ENCODE results near the gene PDZRN4.

PDZRN4 gene

DNA sequence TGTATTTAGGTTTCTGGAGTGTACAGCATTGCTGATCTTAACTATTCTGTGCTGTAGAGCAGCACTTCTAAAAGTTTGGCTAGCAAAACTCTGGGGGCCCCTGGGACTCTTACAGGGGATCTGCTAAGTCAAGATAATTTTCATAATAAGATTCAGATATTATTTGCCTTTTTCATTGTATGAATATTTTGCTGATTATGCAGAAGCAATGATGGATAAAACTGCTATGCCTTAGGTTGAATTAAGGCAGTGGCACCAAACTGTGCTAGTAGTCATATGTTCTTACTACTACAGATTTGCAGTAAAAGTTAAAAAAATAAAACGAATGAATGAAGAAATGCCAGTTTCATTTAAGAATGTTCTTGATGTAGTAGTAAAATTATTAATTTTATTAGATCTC, 160.1 kb downstream of the PDZRN4 start:
- DNase-seq (ENCODE audit: low read depth in 1 of 2, low spot score in 1 of 2): no peak

DNA sequence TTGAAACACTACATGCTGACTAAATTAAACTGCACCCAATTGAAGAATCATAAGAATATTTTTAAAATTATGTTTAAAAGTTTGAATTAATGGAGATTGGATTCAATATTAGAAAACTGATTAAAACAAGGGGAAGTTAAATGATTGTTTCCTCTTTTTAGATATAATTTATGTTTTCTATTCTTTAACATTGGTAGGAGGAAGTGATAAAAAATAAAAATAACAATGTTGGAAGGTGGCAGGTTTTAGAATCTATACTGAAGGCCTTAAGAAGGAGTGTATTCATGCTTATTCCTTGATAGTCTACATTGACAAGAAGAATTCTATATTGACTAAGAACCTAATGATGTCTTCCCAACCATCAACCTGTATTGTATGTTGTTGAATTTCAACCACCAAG, 168.1 kb downstream of the PDZRN4 start:
- no peak for DNase-seq (ENCODE audit: low read depth in 1 of 2, low spot score in 1 of 2)

DNA sequence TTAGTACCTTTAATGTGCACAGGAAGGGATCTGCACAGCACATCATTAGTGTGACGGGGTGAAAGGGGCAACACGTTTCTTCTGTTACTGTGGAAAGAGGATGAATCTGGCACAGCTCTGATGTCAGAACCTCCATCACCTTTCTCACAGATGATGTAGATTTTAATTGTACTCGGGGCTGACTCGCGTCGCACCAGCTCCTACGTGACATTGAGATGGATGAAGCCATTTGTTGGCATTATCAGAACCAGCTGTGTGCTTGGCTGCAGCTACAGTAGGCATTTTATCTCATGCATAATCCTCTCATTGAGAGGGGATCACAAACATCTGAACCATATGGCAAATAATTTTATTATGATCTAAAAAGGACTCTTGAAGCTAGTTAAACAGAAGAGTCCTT, 173.6 kb downstream of the PDZRN4 start:
- DNase-seq (ENCODE audit: low read depth in 1 of 2, low spot score in 1 of 2): no peak

DNA sequence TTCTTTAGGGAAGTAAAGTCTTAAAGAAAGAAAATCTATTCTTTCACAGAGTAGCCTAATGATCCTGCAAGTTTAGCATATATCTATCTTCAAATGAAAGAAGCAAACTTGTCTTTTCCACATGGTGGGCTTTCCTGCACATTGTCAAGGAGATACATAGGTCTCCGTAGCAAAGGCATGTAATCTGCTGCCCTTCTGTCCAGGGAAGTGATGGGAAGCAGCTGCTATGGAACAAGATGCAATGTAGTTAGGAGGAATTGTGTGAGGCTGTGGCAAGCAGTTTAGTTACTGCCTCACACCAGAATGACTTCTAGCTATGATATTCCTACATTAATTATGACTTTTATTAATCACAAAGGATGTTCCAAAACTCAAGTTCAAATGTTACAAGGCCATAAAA, 174.4 kb downstream of the PDZRN4 start:
- DNase-seq (ENCODE audit: low read depth in 1 of 2, low spot score in 1 of 2): no peak

DNA sequence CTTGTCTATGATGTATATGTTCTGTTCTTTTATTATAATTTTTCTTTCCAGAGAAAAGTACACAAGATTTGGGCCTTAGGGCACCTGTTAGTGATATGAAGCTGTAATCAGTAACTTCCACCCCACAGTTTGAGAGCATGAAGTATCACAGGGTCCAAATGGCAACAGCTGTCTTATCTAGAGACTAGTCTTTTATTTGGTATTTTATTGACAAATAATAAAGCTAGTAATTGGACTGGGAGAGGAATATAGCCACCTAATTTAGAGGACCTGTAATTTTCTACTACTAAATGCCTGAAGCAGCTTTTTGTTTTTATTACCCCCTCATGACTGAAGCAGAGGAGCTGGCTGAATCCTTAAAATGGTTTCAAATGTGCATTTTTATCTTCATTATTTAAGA, 174.8 kb downstream of the PDZRN4 start:
- no peak for DNase-seq (ENCODE audit: low read depth in 1 of 2, low spot score in 1 of 2)

DNA sequence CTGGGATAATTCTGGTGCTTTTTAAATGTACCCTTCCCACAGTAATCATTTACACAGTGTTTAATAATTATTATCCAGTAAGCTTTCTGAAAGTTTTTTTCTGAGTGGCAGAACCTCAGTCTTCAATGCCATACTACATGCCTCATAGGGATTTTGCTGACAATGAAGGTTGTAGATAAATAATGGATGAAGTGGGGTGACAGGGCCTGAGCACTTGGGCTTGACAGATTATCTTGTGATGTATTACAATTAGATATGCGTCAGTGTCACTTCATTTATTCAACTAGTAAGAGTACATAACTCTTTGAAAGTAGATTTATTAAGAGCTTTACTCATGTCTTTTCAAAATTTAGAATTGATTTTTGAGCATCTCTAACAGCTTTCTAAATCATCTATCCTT, 176.1 kb downstream of the PDZRN4 start:
- no peak for DNase-seq (ENCODE audit: low read depth in 1 of 2, low spot score in 1 of 2)

DNA sequence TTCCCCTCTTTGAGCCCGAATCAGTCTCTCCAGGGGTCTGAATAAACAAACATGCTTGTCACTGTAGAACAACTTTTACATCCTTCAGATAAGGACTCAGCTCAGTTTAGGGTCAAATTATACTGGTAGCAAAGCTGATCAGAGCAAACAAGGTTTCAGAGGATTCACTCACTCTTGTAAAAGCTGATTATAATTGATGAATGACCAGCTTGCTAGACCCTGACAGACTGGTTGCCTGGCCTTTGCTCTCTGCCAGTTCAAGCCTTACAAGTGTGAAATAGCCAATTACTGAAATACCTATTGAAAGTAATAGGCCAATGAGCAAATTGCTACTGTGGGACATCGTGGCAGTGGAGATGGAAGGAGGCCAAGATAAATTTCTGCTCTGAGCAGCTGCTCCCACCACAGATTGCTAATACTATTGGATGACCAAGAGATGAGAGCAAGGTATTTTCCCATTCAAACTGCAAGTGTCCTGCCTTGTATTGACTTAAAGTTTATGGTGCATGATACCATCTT, 177.6 kb downstream of the PDZRN4 start:
- DNase-seq (ENCODE audit: low read depth in 1 of 2, low spot score in 1 of 2): no peak

DNA sequence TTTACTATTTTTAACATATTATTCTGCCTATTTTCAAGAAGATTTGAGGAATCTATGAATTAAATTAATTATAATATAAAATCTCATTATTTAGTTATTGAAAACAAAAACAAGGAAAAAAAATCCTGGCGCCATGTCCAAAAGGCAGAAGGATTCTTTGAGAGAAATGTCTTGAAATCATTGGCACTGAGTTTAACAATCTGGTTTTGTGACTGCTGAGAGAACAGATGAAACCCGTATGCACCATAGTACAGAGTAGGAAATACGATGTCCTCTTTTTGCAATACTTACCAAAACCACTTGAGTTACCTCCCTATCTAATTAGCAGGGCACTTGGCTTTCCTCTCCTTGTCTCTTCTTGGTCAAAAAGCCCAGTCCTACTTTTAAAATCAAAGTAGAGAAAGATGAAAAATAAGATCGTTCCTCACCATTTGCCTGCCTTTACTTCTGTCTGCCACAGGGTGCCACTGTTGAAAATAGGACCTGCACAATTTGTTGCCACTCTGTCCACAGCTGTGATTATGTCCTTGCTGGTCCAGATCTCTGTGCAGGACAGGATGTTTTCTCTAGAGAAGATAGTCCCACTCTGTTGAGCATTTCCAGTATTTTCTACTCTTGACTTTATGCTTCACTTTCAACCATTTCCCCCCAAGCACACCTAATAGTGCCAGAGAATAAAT, 179.7 kb downstream of the PDZRN4 start:
- DNase-seq (ENCODE audit: low read depth in 1 of 2, low spot score in 1 of 2): no peak

DNA sequence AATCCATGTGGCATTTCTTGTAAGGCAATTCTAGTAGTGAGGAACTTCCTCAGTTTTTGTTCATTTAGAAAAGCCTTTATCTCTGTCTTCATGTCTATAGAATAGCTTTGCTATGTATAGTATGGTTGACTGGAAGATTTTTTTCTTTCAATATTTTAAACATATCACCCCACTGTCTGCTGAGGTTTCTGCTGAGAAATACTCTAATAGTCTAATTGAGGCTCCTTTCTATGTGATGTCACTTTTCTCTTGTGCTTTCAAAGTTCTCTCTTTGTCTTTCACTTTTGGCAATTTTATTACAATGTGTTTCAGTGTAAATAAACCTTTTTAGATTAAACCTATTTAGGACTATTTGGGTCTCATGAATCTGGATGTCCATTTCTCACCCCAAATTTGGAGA, 192.8 kb downstream of the PDZRN4 start:
- no peak for DNase-seq (ENCODE audit: low read depth in 1 of 2, low spot score in 1 of 2)

DNA sequence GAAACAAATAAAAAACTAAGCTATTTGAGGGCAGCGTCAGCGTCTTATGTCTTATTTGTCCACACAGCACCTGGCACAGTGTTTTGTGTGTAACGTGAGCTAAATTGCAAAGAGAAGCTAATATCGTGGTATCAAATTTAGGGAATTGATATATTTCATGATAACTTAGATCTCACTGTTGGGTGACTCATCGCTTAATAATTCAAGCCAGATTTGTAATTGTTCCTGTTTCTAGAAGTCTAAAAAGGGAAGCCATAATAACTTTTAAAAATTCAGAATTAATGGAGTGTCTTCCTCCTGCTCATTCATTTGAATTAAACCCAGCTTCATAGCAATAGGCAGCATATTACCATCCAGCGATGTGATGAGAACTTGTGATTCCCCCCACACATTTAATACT, 214.7 kb downstream of the PDZRN4 start:
- no peak for DNase-seq (ENCODE audit: low read depth in 1 of 2, low spot score in 1 of 2)

DNA sequence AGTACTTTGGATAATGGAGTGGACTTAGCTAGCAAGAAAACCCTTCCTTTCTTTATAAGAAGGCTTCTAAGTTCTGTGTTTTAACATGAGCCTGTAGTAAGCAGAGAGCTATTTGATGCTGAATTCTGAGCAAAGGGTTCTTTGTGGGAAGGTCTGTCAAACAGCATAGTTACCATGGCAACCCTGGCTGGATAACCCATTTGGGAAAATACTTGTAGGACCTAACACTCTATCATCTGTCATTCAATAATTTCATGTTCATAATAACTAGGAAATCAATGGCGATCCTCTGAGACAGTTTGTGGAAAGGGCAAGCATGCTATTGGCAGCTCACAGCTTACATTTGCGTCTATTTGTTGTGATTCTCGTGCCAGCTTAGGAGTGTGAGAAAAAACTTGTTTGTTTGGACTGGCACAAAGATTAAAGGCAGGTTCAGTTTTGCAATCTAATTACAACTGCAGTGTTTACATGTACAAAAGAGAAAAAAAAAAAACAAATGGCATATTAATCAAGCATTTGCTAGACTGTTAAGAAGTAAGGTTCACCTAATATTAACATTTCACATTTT, 219.2 kb downstream of the PDZRN4 start:
- DNase-seq (ENCODE audit: low read depth in 1 of 2, low spot score in 1 of 2): no peak

DNA sequence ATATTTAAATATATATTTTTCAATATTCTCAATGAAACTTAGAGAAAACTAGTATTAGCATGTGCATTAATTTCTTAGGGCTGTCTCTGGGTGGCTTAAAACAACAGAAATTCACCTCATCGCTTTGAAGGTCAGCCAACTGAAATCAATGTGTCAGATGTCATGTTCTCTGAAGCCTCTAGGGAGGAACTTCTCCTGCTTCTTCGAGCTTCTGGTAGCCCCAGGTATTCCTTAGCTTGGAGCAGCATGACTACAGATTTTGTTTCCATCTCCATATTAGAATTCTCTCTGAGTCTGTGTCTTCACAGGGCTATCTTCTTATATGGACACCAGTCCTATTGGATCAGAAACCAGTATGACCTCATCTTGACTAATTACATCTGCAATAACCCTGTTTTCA, 221.5 kb downstream of the PDZRN4 start:
- no peak for DNase-seq (ENCODE audit: low read depth in 1 of 2, low spot score in 1 of 2)

DNA sequence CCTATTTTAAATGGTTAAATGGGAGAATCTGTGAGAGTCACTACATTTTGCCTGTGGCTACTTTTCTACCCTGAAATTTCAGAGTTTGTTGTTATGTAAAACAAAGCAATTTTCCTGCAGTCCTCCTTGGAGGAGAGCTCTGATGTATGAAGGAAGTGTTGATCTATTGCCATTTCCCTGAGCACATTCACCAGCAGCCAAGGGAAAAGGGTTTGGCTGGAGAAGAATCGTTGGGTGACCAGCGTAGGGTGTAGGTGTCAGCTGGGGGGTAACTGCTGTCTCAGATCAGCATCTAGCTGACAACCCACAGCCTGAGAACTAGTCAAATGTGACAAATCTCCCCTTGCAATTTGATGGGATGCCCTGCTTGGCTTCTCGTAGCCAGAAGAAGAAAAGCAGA, 230.5 kb downstream of the PDZRN4 start:
- DNase-seq (ENCODE audit: low read depth in 1 of 2, low spot score in 1 of 2): no peak

DNA sequence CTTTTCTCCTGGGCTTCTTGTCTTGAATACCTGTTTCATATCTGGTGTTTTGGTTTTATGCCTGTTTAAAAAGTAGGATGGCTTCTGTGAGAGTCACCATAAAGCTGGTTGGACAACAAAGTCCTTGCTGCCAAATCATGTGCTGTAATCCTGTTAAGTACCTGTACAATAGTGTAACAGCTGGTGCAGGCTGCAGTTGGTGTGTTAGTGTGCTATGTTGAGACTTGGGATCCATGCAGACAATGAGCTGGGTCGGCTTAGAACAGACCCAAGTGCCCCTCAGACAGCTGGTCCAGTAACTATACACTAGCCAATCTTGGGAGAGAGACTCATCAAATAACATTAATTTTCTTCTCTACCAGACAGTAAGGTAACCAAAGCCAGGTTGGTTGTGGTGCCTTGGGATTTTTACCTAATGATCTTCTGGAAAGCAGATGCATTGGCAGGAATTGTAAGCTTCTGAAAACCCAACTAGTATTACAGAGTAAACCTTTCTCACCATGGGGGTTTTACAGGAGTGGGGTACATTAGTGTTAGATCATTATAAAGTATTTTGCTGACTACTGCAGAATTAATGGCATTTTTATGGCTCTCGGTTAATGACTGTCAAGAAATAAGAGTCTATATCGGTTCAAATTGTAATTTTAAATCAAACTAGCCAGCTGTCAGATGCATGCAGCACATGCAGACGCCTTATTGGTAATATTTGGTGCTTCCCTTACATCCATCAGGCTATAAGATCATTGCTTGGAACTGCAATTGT, 231.2 kb downstream of the PDZRN4 start:
- no peak for DNase-seq (ENCODE audit: low read depth in 1 of 2, low spot score in 1 of 2)

DNA sequence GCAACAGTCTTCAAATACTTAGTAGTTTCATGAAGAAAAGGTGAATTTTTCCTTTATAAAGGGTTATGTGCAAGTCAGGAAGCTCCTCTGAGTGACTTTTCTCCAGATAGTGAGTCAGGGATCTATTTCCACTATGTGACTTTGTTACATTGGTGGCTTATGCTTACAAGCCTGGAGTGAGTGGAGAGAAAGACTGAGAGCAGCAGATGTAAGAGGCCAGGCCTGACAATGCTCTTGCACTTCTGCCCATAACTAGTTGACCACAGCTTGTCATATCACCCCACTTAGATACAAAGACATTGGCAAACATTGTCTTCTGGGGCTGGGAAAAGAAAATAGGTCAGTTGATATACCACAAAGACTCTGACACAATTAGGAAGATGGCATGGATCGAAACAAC, 236.5 kb downstream of the PDZRN4 start:
- no peak for DNase-seq (ENCODE audit: low read depth in 1 of 2, low spot score in 1 of 2)

DNA sequence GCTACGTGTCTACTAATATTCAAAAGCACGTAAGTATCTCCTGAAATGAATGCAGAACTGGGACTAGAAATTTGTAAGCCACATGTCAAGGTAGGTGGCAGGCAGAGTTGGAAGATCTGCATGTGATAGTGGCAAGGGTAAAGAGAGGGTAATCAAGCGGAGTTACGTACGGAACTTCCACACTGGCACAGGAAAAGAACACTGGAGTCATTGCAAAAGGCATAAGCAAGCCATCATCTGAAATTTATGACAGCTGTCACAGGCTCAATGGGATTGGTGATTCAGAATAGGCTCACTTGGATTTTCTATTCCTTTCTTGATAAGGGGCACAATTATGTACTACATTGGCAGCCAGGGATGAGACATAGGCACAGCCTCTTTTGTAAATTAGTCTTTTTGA, 245.3 kb downstream of the PDZRN4 start:
- DNase-seq (ENCODE audit: low read depth in 1 of 2, low spot score in 1 of 2): no peak

DNA sequence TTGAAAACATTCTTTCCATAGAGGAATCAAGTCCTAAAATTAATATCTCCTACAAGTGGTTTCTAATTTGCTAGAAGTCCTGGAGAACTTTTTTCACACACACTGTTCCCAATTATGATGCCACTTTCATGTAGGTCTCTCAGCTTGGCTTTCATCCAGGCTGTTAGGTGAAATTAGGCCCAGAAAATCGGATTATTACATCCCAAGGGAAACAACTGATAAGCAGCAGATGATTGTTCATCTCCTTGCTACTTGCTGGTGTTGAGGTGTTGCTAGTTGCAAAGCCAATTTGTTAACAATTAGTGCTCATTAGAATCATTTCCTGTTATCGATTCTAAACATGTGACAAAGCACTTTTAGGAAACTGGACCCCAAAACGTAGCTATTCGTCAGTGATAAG, 248.0 kb downstream of the PDZRN4 start:
- no peak for DNase-seq (ENCODE audit: low read depth in 1 of 2, low spot score in 1 of 2)

DNA sequence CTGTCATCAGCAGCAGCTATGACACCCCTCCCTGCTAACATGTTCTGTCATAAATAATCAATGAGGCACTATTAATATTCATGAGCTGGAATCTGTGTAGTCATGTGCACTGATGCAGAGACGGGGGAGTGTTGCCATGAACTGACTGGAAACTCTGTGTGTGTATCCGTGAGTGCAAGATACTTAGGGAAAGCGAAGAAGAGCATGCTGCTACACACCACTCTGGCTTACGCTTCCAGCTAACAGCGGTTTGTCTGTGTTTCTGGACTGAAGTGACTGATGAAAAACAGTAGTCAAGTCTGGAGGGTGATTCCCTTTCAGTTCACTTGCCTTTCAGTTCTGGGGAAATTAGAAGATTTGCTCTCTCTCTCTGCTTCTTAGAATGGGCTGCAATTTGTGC, 249.4 kb downstream of the PDZRN4 start:
- no peak for DNase-seq (ENCODE audit: low read depth in 1 of 2, low spot score in 1 of 2)

DNA sequence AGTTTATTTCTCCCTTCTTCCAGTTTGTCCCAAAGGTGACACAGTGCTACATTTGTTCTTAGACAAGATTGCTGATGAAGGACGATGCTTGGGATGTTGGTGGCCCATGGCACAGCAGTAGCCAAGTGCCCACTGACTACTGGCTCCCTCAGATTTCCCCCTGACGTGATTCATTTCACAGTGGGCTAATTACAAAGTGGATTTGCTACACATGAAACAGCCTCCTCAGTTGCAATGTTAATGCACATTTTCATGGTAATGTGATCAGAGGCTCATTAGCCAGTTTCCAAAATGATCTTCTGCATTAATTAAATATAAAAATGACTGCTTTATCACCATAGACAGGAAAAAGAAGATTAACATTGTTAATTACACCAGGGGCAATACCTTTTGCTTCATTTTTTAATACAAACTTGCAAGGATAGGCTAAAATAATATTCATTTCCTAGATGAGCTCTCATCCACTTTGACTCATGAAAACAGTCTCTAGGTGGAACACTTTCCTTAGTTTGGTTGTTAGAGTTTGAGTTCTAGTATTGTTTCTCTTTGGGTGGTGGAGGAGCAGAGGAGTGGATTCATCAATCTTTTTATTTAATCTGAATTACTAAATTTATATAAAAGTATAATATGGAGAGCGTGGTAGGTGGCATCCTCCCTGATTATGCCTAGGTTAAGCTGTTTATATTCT, 250.9 kb downstream of the PDZRN4 start:
- DNase-seq (ENCODE audit: low read depth in 1 of 2, low spot score in 1 of 2): no peak

DNA sequence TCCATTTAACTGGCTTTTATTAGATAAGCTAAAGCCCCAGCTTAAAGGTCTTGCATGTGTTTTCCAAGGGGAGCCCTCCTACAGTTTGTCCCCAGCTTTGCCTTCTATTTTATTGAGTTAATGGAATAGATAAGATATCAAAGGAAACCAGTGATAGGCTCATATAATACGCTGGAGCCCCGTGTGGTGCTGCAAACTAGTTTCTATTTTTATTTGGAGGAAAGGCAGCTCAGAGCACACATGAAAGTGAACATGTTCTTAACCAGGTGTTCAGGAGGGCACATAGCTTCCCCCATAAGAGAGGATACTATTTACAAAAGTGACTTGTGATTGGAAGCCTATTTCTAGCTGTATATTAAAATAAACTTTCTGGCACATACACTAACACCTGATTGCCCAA, 251.7 kb downstream of the PDZRN4 start:
- no peak for DNase-seq (ENCODE audit: low read depth in 1 of 2, low spot score in 1 of 2)

DNA sequence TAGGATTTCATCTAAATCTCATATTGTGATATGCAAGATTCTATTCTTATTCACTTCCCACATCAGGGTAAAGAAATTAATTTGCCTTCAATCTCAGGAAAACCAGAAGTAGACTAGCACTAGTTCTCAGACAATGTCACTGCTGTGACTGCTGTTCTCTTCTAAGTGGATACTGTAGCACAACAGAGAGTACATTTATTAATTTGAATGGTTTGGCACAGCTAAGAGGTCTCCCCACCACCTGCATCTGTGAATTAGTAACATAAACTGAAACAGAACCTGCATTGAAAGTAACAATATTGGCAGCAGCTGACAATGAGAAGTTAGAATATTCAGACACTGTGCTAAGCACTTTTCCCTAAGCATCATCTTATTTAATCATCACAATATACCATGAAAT, 253.1 kb downstream of the PDZRN4 start:
- no peak for DNase-seq (ENCODE audit: low read depth in 1 of 2, low spot score in 1 of 2)

DNA sequence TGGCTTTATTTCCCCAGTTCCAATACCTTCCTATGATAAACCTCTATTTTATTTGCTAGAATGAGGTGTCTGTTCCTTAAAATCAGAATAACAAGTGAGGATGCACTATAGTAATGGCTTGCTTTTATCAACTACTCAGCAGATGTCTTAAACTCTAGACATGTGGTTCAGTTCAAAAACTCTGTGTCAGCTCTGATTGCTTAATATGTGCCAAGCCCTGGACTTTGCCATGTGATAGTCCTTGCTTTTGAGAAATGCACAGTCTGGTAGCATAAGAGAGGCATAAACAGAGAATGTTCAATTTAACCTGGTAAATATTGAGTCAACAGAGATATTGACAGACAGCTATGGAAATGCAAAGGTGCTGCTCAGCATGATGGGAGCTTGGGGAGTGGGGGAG, 254.8 kb downstream of the PDZRN4 start:
- no peak for DNase-seq (ENCODE audit: low read depth in 1 of 2, low spot score in 1 of 2)

Data from activated T-helper 1 cell treated with anti-CD3 and anti-CD28 coated beads, Interleukin-2, amount 50 U/mL, for 16 hours (primary cell).